Type B pancreatic cell (in vitro differentiated cells): Measurements from ENCODE around the gene CADPS. TPM values are rescaled to one million over a fixed set of nuclear protein-coding genes. Genes with fewer than 3 reads are reported as not detected.

Source experiments
- DNase-seq: peaks from one replicate; pipeline ENCODE4 v3.0.0; 2021; ENCODE audit warnings: mixed read lengths; ENCODE audit not compliant: unreplicated experiment; ENCODE audit errors: extremely low spot score
- H3K27ac Mint-ChIP-seq: 2 replicates; pipeline ENCODE4 v1.8.0; 2021; ENCODE audit warnings: mild to moderate bottlenecking, mixed read lengths
- H3K27me3 Mint-ChIP-seq: 2 replicates; pipeline ENCODE4 v1.8.0; 2021; ENCODE audit warnings: mixed read lengths
- H3K36me3 Mint-ChIP-seq: 2 replicates; pipeline ENCODE4 v1.8.0; 2021; ENCODE audit warnings: mixed read lengths
- H3K4me1 Mint-ChIP-seq: one replicate; pipeline ENCODE4 v1.8.0; 2021; ENCODE audit warnings: mixed read lengths; ENCODE audit not compliant: unreplicated experiment
- H3K4me3 Mint-ChIP-seq: 2 replicates; pipeline ENCODE4 v1.8.0; 2021; ENCODE audit warnings: mild to moderate bottlenecking, mixed read lengths
- H3K9me3 Mint-ChIP-seq: 2 replicates; pipeline ENCODE4 v1.8.0; 2021; ENCODE audit warnings: mixed read lengths
- CTCF ChIP-seq: fragments of 200-600 bp; sonication (generic); conservative IDR thresholded peaks from 2 replicates; pipeline ENCODE4 v1.5.0; 2021; ENCODE audit warnings: antibody characterized with exemption, mild to moderate bottlenecking
- total RNA-seq: library from RNA; stranded (reverse); gene quantifications from 2 replicates; pipeline ENCODE4 v1.2.1, GENCODE V29; 2021; ENCODE audit warnings: low replicate concordance

Gene CADPS
- total RNA-seq, 1 donor from 2014 or later = 21.6 TPM

DNA sequence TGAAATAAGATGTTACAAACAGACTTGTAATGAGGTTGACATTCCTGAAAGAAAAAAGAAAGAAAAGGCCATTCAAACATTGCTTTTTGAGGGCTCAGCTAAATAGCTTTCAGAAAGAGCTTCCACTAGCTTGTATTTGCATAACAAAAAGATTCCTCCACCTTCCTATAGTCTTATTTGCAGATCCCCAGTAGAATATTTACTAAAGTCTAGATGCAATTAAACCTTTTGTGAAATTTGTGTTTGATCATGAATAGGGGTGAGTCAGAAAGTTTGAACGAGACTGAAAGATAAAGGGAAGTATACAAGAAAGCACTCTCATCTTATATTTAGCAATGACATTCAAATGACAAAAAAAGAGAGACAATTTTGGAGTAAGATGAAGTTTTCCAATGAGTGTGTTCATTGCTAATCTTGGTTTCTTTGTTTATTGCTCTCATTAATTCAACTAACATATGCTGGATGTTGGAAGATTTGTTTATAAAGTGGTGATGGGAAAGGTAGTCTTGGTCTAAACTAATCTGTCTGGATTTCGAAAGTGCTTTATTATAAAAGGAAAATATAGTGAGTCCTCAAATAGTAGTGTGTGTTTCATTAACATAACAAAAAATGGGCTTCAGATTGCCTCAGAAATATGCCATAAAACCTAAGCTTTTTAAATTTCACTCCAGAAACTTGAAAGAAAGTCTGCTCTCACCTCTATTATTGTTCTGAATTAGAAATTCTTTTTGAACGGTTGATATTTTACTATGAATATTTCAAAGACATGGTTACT is 9.1 kb upstream of the CADPS start:
- no peak overlapping the region for H3K4me3 Mint-ChIP-seq
- peaks cover 44% of the 10 kb centered on the region for H3K27me3 Mint-ChIP-seq
- DNase-seq = no peak
- H3K36me3 Mint-ChIP-seq = no peaks in the 10 kb centered on the region
- H3K9me3 Mint-ChIP-seq = no peaks in the 10 kb centered on the region
- peaks cover 5% of the 10 kb centered on the region for H3K4me1 Mint-ChIP-seq
- TF ChIP-seq CTCF = no peak
- no peak overlapping the region for H3K27ac Mint-ChIP-seq

- H3K36me3 Mint-ChIP-seq = no peaks in the 10 kb centered on the region
- peaks cover 52% of the 10 kb centered on the region for H3K27me3 Mint-ChIP-seq
- TF ChIP-seq CTCF = no peak
- no peak overlapping the region for H3K4me3 Mint-ChIP-seq
- no peak for DNase-seq
- no peaks in the 10 kb centered on the region for H3K9me3 Mint-ChIP-seq
- H3K4me1 Mint-ChIP-seq = no peaks in the 10 kb centered on the region
- H3K27ac Mint-ChIP-seq = no peak overlapping the region
Measured at GRCh38 chr3:62882676-62883200, 7.5 kb upstream of the CADPS start.

- peaks cover 12% of the 10 kb centered on the region for H3K4me1 Mint-ChIP-seq
- H3K9me3 Mint-ChIP-seq = peaks cover 6% of the 10 kb centered on the region
- DNase-seq = peak; percentile 76
- peak overlapping the region; percentile 84 for H3K4me3 Mint-ChIP-seq
- TF ChIP-seq CTCF = no peak
- H3K27ac Mint-ChIP-seq = peak overlapping the region; percentile 44
- H3K27me3 Mint-ChIP-seq = peaks cover 83% of the 10 kb centered on the region
- no peaks in the 10 kb centered on the region for H3K36me3 Mint-ChIP-seq
Measured at GRCh38 chr3:62876064-62876463, 848 bp upstream of the CADPS start.

DNA sequence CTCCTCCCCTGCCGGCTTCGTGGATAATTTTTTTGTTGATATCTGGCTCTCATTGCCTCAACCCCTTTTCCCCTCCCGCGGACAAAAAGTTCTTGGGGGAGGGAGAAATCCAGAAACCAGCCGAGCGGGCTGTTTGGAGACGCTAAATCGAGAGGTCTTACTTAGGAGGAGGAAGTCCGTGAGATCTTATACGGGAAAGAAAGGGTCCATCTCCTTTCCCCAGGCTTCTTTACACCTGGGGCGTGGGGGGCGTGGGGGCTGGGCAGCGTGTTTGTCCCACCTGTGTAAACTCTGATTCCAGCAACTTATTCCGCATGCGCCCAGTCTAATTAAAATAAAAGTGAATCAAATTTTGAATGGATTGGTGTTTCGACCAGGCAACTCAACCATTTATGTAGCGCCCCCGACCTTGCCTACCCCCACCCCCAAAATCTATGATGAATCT is 364 bp upstream of the CADPS start:
- H3K27ac Mint-ChIP-seq = peak overlapping the region; percentile 44
- peak overlapping the region; percentile 84 for H3K4me3 Mint-ChIP-seq
- peaks cover 12% of the 10 kb centered on the region for H3K4me1 Mint-ChIP-seq
- no peak for DNase-seq
- no peaks in the 10 kb centered on the region for H3K36me3 Mint-ChIP-seq
- H3K27me3 Mint-ChIP-seq = peaks cover 85% of the 10 kb centered on the region
- H3K9me3 Mint-ChIP-seq = peaks cover 6% of the 10 kb centered on the region
- no peak for TF ChIP-seq CTCF

DNA sequence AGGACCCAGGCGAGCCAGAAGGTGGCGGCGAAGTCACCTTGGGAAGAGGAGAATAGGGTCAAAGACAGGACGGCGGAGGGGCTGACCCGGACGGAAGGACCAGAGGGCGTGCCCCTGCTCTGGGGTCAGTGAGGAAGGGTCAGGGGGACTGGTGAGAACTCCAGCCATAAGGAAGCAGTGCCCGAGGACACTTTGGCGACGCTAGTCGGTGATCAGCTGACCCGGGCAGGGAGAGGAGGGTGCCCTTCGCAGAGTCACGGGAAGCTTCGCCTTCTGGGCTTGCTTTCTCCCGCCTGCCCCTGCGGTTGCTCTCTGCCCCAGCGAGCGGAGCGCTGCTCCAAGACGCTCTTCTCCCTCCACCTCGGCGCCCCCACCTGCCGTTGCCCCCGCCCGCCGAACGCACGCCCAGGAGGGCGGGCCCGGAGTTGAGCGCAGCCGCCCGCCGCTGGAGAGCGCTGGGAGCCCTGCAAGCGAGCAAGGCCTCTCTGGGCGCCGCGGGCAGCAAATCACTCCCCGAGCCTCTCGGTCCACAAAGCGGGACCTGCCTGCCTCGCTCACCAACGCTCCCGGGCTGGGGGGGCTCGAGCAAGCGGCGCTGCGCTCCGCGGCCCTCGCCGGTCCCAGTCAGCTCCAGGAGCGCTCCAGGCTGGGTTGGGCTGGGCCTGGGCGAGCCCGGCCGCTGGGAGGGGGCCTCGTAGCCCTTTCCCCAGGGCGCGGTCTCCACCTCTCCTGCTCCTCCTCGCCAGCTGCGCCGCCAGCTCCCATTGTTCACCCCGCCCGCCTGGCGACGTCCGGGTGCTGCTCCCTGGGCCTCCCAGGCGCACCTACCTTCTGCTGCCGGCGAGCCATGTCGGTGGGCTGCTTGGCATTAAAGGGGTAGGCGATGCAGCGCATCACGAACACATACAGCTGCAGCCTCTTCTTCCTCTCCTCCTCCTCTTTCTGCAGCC is 1.2 kb downstream of the CADPS start:
- H3K27me3 Mint-ChIP-seq = peaks cover 85% of the 10 kb centered on the region
- peaks cover 12% of the 10 kb centered on the region for H3K4me1 Mint-ChIP-seq
- H3K27ac Mint-ChIP-seq = peak overlapping the region; percentile 57
- TF ChIP-seq CTCF = peak; percentile 64
- H3K9me3 Mint-ChIP-seq = peaks cover 6% of the 10 kb centered on the region
- DNase-seq = peak; percentile 74
- H3K36me3 Mint-ChIP-seq = no peaks in the 10 kb centered on the region
- peak overlapping the region; percentile 96 for H3K4me3 Mint-ChIP-seq
